ENCODE results near the gene MED15.

DNA sequence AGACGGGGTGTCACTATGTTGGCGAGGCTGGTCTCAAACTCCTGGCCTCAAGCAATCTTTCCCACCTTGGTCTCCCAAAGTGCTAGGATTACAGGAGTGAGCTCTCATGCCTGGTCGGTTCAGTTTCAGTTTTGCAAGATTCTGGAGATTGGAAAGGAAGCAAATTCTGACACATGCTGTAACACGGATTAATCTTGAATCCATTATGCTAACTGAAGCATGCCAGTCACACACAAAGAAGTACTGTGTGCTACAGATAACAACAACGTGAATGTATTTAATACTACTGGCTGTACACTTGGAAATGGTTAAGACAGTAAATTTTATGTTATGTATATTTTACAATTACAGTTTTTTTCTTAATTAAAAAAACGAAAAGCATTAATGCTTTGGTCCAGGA lies 107.6 kb downstream of the MED15 start:
- TF ChIP-seq, protein P1, sequence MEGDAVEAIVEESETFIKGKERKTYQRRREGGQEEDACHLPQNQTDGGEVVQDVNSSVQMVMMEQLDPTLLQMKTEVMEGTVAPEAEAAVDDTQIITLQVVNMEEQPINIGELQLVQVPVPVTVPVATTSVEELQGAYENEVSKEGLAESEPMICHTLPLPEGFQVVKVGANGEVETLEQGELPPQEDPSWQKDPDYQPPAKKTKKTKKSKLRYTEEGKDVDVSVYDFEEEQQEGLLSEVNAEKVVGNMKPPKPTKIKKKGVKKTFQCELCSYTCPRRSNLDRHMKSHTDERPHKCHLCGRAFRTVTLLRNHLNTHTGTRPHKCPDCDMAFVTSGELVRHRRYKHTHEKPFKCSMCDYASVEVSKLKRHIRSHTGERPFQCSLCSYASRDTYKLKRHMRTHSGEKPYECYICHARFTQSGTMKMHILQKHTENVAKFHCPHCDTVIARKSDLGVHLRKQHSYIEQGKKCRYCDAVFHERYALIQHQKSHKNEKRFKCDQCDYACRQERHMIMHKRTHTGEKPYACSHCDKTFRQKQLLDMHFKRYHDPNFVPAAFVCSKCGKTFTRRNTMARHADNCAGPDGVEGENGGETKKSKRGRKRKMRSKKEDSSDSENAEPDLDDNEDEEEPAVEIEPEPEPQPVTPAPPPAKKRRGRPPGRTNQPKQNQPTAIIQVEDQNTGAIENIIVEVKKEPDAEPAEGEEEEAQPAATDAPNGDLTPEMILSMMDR (IDR thresholded peaks at IDR 0.05) = no peak
- no peak for TF ChIP-seq POLR2AphosphoS5 (IDR thresholded peaks at IDR 0.05)
- no peak for TF ChIP-seq POLR2A (IDR thresholded peaks at IDR 0.05)
- TF ChIP-seq EP300 (IDR thresholded peaks at IDR 0.05) = no peak

All from sigmoid colon (tissue), 4 donors.